ENCODE measurements around the gene PREP. TPM values are rescaled to one million over a fixed set of nuclear protein-coding genes. Genes with fewer than 3 reads are reported as not detected.
"Not testable (repeated sequence)": the region's sequence is repeated elsewhere in the genome, so short reads cannot be mapped to it uniquely, and the experiment has no call there.

Gene PREP
- total RNA-seq, 1 donor from 2014 or later = 21.4 TPM

GRCh38 chr6:105430685-105431084, 27.8 kb upstream of the PREP start:
- Histone ChIP-seq H3K36me3 (ENCODE audit: control insufficient read depth in 3 of 3, insufficient read depth in 3 of 3, low read length in 3 of 3) (no peaks in the 10 kb centered on the region), H3K9ac (ENCODE audit: low read depth in 1 of 3, low read length in 3 of 3) (no peak overlapping the region), H3K27ac (ENCODE audit: low read depth, low read length) (no peak overlapping the region), H3K4me1 (ENCODE audit: control insufficient read depth in 3 of 3, insufficient read depth in 3 of 3, low read length in 3 of 3) (peaks cover 0 to 2% (median 0%) of the 10 kb centered on the region in 3 donors), H3K27me3 (ENCODE audit: control insufficient read depth in 3 of 3, insufficient read depth in 3 of 3, low read length in 3 of 3) (no peaks in the 10 kb centered on the region), H3K4me3 (ENCODE audit: low read length in 3 of 3) (no peak overlapping the region), H3K9me3 (ENCODE audit: control insufficient read depth in 3 of 3, low read length in 3 of 3) (no peaks in the 10 kb centered on the region)

- peaks cover 0 to 2% (median 0%) of the 10 kb centered on the region in 3 donors for H3K4me1 ChIP-seq (ENCODE audit: control insufficient read depth in 3 of 3, insufficient read depth in 3 of 3, low read length in 3 of 3)
- H3K9me3 ChIP-seq (ENCODE audit: control insufficient read depth in 3 of 3, low read length in 3 of 3) = no peaks in the 10 kb centered on the region
- H3K4me3 ChIP-seq (ENCODE audit: low read length in 3 of 3) = no peak overlapping the region
- H3K9ac ChIP-seq (ENCODE audit: low read depth in 1 of 3, low read length in 3 of 3) = no peak overlapping the region
- no peak overlapping the region for H3K27ac ChIP-seq (ENCODE audit: low read depth, low read length)
- H3K36me3 ChIP-seq (ENCODE audit: control insufficient read depth in 3 of 3, insufficient read depth in 3 of 3, low read length in 3 of 3) = no peaks in the 10 kb centered on the region
- H3K27me3 ChIP-seq (ENCODE audit: control insufficient read depth in 3 of 3, insufficient read depth in 3 of 3, low read length in 3 of 3) = no peaks in the 10 kb centered on the region
These were observed 26.8 kb upstream of the PREP start for GRCh38 chr6:105429676-105430075.

DNA sequence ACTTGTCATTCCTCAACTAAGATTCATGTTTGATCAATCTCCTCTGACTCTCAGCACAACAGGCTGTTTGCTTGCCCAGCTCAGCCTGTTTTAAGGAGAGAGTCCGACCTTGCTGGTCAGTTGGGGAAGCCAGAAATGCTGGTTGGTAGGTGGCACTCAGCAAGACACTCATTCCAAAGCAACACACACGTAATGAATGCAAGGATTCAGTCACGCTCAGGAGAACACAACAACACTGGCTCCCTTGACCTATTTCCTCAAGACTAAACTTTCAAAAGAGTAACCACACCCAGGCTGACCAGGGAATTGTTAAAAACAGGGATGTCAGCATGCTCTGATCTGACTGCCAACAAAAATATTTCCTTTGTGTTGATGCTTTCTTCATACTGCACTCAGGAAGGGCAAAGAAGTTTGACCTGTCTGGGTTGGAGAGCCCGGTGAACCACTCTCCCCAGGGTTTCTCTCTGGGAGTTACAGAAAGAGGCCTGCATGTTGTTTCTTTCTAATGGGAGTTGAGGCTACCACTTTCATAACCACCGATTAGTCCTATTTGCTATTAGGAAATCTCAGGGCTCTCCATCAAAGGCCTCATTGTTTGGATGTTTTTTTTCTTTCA, 25.6 kb upstream of the PREP start:
- H3K9ac ChIP-seq (ENCODE audit: low read depth in 1 of 3, low read length in 3 of 3) = no peak overlapping the region

DNA sequence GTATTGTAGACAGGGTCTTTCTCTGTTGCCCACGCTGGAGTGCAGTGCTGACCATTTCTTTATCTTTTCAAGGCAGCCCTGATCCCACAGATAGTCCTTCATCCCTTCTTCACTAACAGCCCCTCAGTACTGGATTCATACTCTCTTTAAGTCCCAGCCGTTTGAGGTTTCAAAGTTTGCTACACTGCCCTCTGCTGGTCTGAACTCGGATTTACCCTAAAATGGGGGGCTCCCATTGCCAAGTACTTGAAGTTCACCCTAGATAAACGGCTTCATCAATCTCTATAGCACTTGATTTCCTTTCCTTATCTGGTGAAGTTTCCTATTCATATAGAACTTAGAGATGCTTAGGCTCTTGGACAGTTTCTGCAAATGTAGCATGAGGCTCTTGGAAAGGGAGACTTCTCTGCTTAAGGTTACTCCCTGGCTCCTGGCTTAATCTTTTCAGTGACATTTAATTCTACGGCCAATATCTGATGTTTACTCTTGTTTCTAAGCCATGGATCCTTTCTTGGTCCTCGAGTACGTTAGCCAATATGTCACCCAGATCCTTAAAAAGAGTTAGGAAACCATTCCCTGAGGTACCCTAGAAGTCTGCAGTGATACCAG, 21.4 kb upstream of the PREP start:
- Histone ChIP-seq H3K4me3 (ENCODE audit: low read length in 3 of 3) (no peak overlapping the region), H3K36me3 (ENCODE audit: control insufficient read depth in 3 of 3, insufficient read depth in 3 of 3, low read length in 3 of 3) (no peaks in the 10 kb centered on the region), H3K9ac (ENCODE audit: low read depth in 1 of 3, low read length in 3 of 3) (no peak overlapping the region), H3K27me3 (ENCODE audit: control insufficient read depth in 3 of 3, insufficient read depth in 3 of 3, low read length in 3 of 3) (no peaks in the 10 kb centered on the region), H3K4me1 (ENCODE audit: control insufficient read depth in 3 of 3, insufficient read depth in 3 of 3, low read length in 3 of 3) (peaks cover 0 to 4% (median 0%) of the 10 kb centered on the region in 3 donors), H3K9me3 (ENCODE audit: control insufficient read depth in 3 of 3, low read length in 3 of 3) (no peaks in the 10 kb centered on the region), H3K27ac (ENCODE audit: low read depth, low read length) (no peak overlapping the region)

More for the DNA sequence above, 25.6 kb upstream of the PREP start:
- H3K27ac ChIP-seq (ENCODE audit: low read depth, low read length) = no peak overlapping the region
- no peak overlapping the region for H3K4me3 ChIP-seq (ENCODE audit: low read length in 3 of 3)
- H3K9me3 ChIP-seq (ENCODE audit: control insufficient read depth in 3 of 3, low read length in 3 of 3) = no peaks in the 10 kb centered on the region
- no peaks in the 10 kb centered on the region for H3K36me3 ChIP-seq (ENCODE audit: control insufficient read depth in 3 of 3, insufficient read depth in 3 of 3, low read length in 3 of 3)
- no peaks in the 10 kb centered on the region for H3K27me3 ChIP-seq (ENCODE audit: control insufficient read depth in 3 of 3, insufficient read depth in 3 of 3, low read length in 3 of 3)
- H3K4me1 ChIP-seq (ENCODE audit: control insufficient read depth in 3 of 3, insufficient read depth in 3 of 3, low read length in 3 of 3) = peaks cover 0 to 4% (median 0%) of the 10 kb centered on the region in 3 donors

- H3K27ac ChIP-seq (ENCODE audit: low read depth, low read length); H3K4me1 ChIP-seq (ENCODE audit: control insufficient read depth in 3 of 3, insufficient read depth in 3 of 3, low read length in 3 of 3); H3K9ac ChIP-seq (ENCODE audit: low read depth in 1 of 3, low read length in 3 of 3); H3K4me3 ChIP-seq (ENCODE audit: low read length in 3 of 3); H3K36me3 ChIP-seq (ENCODE audit: control insufficient read depth in 3 of 3, insufficient read depth in 3 of 3, low read length in 3 of 3); H3K27me3 ChIP-seq (ENCODE audit: control insufficient read depth in 3 of 3, insufficient read depth in 3 of 3, low read length in 3 of 3); H3K9me3 ChIP-seq (ENCODE audit: control insufficient read depth in 3 of 3, low read length in 3 of 3): not testable (repeated sequence)
These were observed 14.1 kb upstream of the PREP start for GRCh38 chr6:105416971-105417370.

- H3K36me3 ChIP-seq (ENCODE audit: control insufficient read depth in 3 of 3, insufficient read depth in 3 of 3, low read length in 3 of 3) = no peaks in the 10 kb centered on the region
- H3K4me1 ChIP-seq (ENCODE audit: control insufficient read depth in 3 of 3, insufficient read depth in 3 of 3, low read length in 3 of 3) = no peaks in the 10 kb centered on the region
- no peaks in the 10 kb centered on the region for H3K27me3 ChIP-seq (ENCODE audit: control insufficient read depth in 3 of 3, insufficient read depth in 3 of 3, low read length in 3 of 3)
- H3K27ac ChIP-seq (ENCODE audit: low read depth, low read length) = no peak overlapping the region
- no peaks in the 10 kb centered on the region for H3K9me3 ChIP-seq (ENCODE audit: control insufficient read depth in 3 of 3, low read length in 3 of 3)
- no peak overlapping the region for H3K4me3 ChIP-seq (ENCODE audit: low read length in 3 of 3)
- H3K9ac ChIP-seq (ENCODE audit: low read depth in 1 of 3, low read length in 3 of 3) = no peak overlapping the region
These were observed 6.9 kb upstream of the PREP start for GRCh38 chr6:105409734-105410133.

GRCh38 chr6:105402090-105402938, 568 bp downstream of the PREP start:
- Histone ChIP-seq H3K27ac (ENCODE audit: low read depth, low read length) (peak overlapping the region; percentile 82), H3K36me3 (ENCODE audit: control insufficient read depth in 3 of 3, insufficient read depth in 3 of 3, low read length in 3 of 3) (no peaks in the 10 kb centered on the region), H3K9me3 (ENCODE audit: control insufficient read depth in 3 of 3, low read length in 3 of 3) (no peaks in the 10 kb centered on the region), H3K27me3 (ENCODE audit: control insufficient read depth in 3 of 3, insufficient read depth in 3 of 3, low read length in 3 of 3) (no peaks in the 10 kb centered on the region), H3K4me1 (ENCODE audit: control insufficient read depth in 3 of 3, insufficient read depth in 3 of 3, low read length in 3 of 3) (peaks cover 27 to 42% (median 32%) of the 10 kb centered on the region in 3 donors), H3K4me3 (ENCODE audit: low read length in 3 of 3) (peak overlapping the region; percentile 84 to 91 (median 84)), H3K9ac (ENCODE audit: low read depth in 1 of 3, low read length in 3 of 3) (peak overlapping the region; percentile 79 to 89 (median 79))

DNA sequence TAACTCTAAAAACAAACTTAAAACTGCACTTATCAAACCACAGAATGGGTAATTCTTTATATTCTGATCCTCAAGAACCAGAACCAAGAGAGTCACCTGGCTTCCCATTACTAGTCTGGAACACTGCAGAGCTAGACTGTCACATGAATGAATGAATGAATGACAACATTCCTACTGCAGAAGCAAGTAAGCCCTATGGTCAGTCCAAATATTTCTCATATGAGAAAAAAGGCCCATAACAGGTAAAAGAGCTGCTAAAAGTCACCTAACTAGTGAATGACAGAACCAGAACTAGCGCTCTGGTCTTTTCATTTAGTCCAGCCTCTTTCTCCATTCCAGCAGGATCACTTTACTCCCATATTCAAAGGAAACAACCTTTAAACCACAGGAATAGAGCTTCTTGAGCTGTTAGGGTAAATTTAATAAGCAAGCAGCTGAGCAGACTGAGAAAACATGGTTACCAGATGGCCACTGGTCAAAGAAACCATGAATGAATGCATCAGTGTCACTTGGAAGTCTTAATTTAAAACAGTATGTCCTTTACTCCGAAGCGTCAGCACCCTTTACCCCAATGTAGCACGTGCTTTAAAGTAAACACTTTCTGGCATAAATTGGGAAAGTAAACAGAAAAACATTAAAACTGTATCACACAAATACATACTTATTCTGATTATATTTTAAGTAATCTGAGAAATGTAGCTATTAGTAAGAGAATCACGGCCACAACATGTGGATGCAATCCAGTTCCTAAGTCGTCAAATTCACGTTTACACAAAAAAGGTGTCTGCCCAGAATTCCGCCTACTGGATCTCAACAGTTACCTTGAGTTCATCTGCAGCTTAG, 1.4 kb downstream of the PREP start:
- Histone ChIP-seq H3K4me1 (ENCODE audit: control insufficient read depth in 3 of 3, insufficient read depth in 3 of 3, low read length in 3 of 3) (peaks cover 27 to 42% (median 32%) of the 10 kb centered on the region in 3 donors), H3K9ac (ENCODE audit: low read depth in 1 of 3, low read length in 3 of 3) (peak overlapping the region; percentile 79 to 89 (median 79)), H3K36me3 (ENCODE audit: control insufficient read depth in 3 of 3, insufficient read depth in 3 of 3, low read length in 3 of 3) (peaks cover under 1 to 2% (median under 1%) of the 10 kb centered on the region in 3 donors), H3K9me3 (ENCODE audit: control insufficient read depth in 3 of 3, low read length in 3 of 3) (no peaks in the 10 kb centered on the region), H3K27ac (ENCODE audit: low read depth, low read length) (no peak overlapping the region), H3K27me3 (ENCODE audit: control insufficient read depth in 3 of 3, insufficient read depth in 3 of 3, low read length in 3 of 3) (no peaks in the 10 kb centered on the region), H3K4me3 (ENCODE audit: low read length in 3 of 3) (peak overlapping the region; percentile 84 to 91 (median 84))

DNA sequence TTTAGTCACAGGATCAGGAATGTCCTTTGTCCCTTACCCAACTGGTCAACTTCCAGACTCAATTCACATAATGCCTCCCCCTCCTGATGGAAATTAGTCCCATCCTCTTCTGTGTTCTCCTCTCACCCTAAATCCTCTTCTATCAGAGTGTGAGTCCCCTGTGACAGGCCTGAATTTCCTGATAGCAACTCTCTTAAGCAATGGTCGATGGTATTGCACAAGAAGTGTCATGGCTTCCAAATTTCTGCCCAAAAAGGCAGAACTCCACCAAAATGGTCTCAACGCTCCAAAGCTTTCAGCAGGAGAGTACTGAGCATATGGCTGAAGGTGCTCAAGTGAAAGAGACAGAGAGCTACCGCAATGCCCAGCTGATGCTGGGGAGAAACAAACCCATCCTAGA, 2.4 kb downstream of the PREP start:
- H3K9me3 ChIP-seq (ENCODE audit: control insufficient read depth in 3 of 3, low read length in 3 of 3) = no peaks in the 10 kb centered on the region
- peak overlapping the region in 1 of 3 donors; percentile 28 for H3K9ac ChIP-seq (ENCODE audit: low read depth in 1 of 3, low read length in 3 of 3)
- H3K4me1 ChIP-seq (ENCODE audit: control insufficient read depth in 3 of 3, insufficient read depth in 3 of 3, low read length in 3 of 3) = peaks cover 27 to 42% (median 32%) of the 10 kb centered on the region in 3 donors
- H3K4me3 ChIP-seq (ENCODE audit: low read length in 3 of 3) = no peak overlapping the region
- peaks cover 8 to 10% (median 10%) of the 10 kb centered on the region in 3 donors for H3K36me3 ChIP-seq (ENCODE audit: control insufficient read depth in 3 of 3, insufficient read depth in 3 of 3, low read length in 3 of 3)
- no peak overlapping the region for H3K27ac ChIP-seq (ENCODE audit: low read depth, low read length)
- no peaks in the 10 kb centered on the region for H3K27me3 ChIP-seq (ENCODE audit: control insufficient read depth in 3 of 3, insufficient read depth in 3 of 3, low read length in 3 of 3)
